Right atrium auricular region (tissue), 2 donors: ENCODE results near the gene BRSK2. TPM values are rescaled to one million over a fixed set of nuclear protein-coding genes. Genes with fewer than 3 reads are reported as not detected.
A peak's percentile ranks its signal among the peaks of the same experiment; 100 is the strongest.

Source experiments
- DNase-seq: peaks from one replicate; pipeline ENCODE4 v3.0.0-alpha.2; 2019; ENCODE audit warnings: low spot score
- H3K27ac ChIP-seq, 2 donors: fragments of 200-600 bp; sonication (generic); 1 replicate in 1 of 2; 2 replicates in 1 of 2; pipeline ENCODE4 v1.5.1; 2016 to 2019
- H3K27me3 ChIP-seq, 2 donors: fragments of 200-600 bp; sonication (generic); one replicate each; pipeline versions ENCODE4 v1.5.1 to v1.6.0; 2017 to 2019
- H3K36me3 ChIP-seq: fragments of 200-600 bp; sonication (generic); one replicate; pipeline ENCODE4 v1.5.1; 2016
- H3K4me1 ChIP-seq, 2 donors: fragments of 200-600 bp; sonication (generic); one replicate each; pipeline versions ENCODE4 v1.5.1 to v1.6.0; 2017 to 2019
- H3K4me3 ChIP-seq, 2 donors: fragments of 200-600 bp; sonication (generic); 1 replicate in 1 of 2; 2 replicates in 1 of 2; pipeline ENCODE4 v1.5.1; 2017 to 2019; ENCODE audit warnings: mild to moderate bottlenecking in 1 of 2, moderate library complexity in 1 of 2
- H3K9me3 ChIP-seq, 2 donors: fragments of 200-600 bp; sonication (generic); one replicate each; pipeline ENCODE4 v1.5.1; 2019
- total RNA-seq, 2 donors: library from RNA; depleted of rRNA; stranded (reverse); fragments of >200 nt; gene quantifications; one replicate each; pipeline ENCODE4 v1.1.0, GENCODE V29; 2016
- TF ChIP-seq, protein P1 (sequence below), 2 donors: fragments of 200-600 bp; sonication (generic); IDR thresholded peaks; one replicate each; pipeline ENCODE4 v1.5.1; 2019; ENCODE audit warnings: antibody characterized with exemption in 2 of 2

The BRSK2 gene
- total RNA-seq, 2 donors from 2014 or later = 0.19 to 0.51 TPM

DNA sequence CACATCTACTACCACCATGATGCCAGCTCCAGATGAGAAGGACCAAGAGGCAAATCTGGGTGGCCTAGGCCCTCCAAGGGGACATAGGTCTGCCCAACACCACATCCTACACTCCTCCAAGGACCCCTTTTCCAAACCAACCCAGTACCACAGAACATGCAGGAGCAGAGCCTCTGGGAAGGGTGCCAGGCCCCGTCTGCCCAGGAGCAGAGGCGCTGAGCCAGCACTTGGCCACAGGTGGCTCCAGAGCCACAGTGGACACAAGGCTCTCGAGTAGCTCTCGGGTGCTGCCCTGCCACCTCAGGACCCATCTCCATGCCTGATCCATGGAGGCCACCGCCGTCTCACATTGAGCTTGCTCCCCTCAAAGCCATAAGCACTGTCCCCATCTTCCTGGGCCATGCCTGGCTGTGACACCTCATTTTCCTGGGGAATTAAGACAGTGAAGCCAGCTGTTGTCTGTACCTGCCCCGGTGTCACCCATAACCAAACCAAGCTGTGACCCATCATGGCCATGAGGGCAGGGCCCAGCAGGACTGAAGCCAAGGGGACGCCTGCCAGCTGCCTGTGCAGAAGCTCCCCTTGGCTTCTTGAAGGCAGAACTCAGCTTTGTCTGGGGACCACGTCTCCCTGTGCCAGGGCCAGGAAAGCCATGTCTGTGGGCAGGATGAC is 89.4 kb downstream of the BRSK2 start:
- TF ChIP-seq, protein P1, sequence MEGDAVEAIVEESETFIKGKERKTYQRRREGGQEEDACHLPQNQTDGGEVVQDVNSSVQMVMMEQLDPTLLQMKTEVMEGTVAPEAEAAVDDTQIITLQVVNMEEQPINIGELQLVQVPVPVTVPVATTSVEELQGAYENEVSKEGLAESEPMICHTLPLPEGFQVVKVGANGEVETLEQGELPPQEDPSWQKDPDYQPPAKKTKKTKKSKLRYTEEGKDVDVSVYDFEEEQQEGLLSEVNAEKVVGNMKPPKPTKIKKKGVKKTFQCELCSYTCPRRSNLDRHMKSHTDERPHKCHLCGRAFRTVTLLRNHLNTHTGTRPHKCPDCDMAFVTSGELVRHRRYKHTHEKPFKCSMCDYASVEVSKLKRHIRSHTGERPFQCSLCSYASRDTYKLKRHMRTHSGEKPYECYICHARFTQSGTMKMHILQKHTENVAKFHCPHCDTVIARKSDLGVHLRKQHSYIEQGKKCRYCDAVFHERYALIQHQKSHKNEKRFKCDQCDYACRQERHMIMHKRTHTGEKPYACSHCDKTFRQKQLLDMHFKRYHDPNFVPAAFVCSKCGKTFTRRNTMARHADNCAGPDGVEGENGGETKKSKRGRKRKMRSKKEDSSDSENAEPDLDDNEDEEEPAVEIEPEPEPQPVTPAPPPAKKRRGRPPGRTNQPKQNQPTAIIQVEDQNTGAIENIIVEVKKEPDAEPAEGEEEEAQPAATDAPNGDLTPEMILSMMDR (IDR thresholded peaks at IDR 0.05) = no peak
- Histone ChIP-seq H3K27ac (no peak overlapping the region), H3K36me3 (peaks cover 51% of the 10 kb centered on the region), H3K4me1 (peaks cover 0 to 49% of the 10 kb centered on the region in 2 donors), H3K27me3 (no peaks in the 10 kb centered on the region), H3K4me3 (no peak overlapping the region), H3K9me3 (no peaks in the 10 kb centered on the region)
- DNase-seq = no peak

DNA sequence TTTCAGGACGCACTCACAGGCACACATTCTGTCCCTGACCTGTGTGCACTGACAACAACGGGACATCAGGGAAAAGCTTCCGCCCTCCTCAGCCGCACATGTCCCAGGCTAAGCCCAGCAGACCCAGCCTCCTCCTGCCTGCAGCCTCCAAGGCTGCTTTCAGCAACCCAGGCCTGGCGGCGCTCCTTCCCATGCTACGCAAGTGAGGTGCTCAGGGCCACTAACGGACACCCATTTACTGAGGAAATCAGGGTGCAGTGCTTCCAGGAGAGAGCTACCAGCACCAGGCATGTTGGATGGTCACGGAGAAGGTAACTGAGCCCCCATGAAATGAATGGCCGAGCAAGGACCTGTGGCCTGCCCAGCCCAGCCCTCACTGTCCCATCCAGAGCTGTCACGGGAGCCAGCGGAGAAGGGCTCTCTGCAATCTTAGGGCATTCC is 90.0 kb downstream of the BRSK2 start:
- H3K36me3 ChIP-seq = peaks cover 51% of the 10 kb centered on the region
- peaks cover 0 to 55% of the 10 kb centered on the region in 2 donors for H3K4me1 ChIP-seq
- DNase-seq = no peak
- H3K27ac ChIP-seq = no peak overlapping the region
- H3K27me3 ChIP-seq = no peaks in the 10 kb centered on the region
- H3K4me3 ChIP-seq = no peak overlapping the region
- H3K9me3 ChIP-seq = no peaks in the 10 kb centered on the region
- TF ChIP-seq, protein P1 (IDR thresholded peaks at IDR 0.05) = no peak

DNA sequence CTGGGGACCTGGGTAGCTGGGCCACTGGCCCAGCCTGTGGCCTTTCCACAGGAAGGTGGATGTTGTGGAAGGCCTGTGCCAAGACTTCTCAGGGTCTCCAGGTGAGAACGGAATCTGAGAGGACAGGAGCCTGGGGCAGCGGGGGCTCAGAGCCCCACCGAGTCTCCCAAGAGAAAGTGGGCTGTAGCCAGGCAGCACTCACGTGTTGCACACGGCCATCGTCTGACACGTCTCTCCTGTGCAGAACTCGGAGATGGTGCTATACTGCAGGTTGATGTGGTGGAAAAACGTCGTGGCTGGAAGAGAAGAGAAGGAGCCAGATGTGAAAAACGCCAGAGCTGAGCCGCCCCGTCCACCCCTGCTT is 90.4 kb downstream of the BRSK2 start:
- no peak for DNase-seq
- peaks cover 0 to 60% of the 10 kb centered on the region in 2 donors for H3K4me1 ChIP-seq

DNA sequence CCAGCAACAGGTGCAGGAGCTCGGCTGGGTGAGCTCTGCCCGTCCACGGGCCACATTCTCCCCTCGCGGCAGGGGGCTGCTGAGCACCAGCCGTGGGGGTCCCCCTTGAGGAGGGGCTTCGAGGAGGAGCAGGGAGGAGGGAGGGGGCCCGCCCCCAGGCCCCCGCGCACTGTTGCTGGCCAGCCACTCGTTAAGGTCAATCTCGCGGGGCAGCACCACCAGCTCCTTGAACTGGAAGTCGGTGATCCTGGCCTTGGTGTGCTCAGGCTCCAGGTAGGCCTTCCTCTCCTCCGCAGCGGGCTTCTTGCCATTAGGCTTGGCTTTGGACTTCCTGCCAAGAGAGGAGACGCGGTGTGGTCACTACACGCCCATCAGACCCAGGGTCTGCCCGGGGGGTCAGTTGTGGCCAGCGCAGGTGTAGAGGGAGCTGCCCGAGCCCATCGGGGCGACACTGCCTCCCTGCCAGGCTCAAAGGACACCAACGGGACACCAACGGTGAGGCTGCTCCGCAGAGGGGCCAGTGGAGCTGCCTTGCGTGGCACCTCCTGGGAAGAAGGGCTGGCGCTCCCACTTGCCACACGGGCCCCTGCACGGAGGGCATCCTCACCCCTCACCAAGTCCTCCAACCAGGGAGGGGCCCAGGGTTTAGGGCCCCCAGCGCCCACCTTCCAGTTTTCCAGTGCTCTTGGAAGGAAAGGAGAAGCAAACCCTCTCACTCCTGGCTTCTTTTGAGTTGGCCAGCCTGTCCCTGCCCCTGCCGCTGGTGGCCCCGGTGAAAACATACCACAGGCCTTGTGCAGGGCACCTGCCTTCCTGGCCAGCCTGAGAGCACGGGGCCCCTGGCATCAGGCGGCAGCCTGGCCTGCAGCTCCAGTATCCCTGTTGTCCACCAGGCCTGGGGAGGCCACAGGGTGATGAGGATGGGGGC is 91.1 kb downstream of the BRSK2 start:
- Histone ChIP-seq H3K4me3 (no peak overlapping the region), H3K27ac (peak overlapping the region; percentile 21 to 39), H3K36me3 (peaks cover 44% of the 10 kb centered on the region)

More for the DNA sequence above, 90.4 kb downstream of the BRSK2 start:
- Histone ChIP-seq H3K4me3 (no peak overlapping the region), H3K9me3 (no peaks in the 10 kb centered on the region), H3K27me3 (no peaks in the 10 kb centered on the region), H3K27ac (no peak overlapping the region), H3K36me3 (peaks cover 51% of the 10 kb centered on the region)
- TF ChIP-seq, protein P1 (IDR thresholded peaks at IDR 0.05) = no peak

DNA sequence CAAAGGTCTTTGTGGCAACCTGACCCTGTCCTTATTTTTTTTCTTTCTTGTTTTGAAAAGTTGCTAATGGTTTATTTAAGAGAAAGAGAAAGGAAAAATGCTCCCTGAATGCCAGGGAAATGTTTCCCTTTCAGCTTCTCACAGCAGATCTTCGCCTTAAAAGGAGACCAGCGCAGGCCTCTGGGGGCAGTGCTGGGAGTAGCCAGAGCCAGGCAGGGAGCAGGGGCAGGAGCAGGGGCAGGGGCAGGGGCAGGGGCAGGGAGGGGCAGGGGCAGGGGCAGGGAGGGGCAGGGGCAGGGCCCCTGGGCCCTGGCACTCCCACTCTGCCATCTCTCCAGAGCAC is 91.7 kb downstream of the BRSK2 start:
- H3K4me3 ChIP-seq = no peak overlapping the region

More for the DNA sequence above, 91.1 kb downstream of the BRSK2 start:
- Histone ChIP-seq H3K9me3 (no peaks in the 10 kb centered on the region), H3K4me1 (peaks cover 0 to 66% of the 10 kb centered on the region in 2 donors), H3K27me3 (no peaks in the 10 kb centered on the region)
- DNase-seq = no peak
- TF ChIP-seq, protein P1 (IDR thresholded peaks at IDR 0.05) = no peak

More for the DNA sequence above, 91.7 kb downstream of the BRSK2 start:
- DNase-seq = no peak
- no peaks in the 10 kb centered on the region for H3K9me3 ChIP-seq
- peaks cover 0 to 72% of the 10 kb centered on the region in 2 donors for H3K4me1 ChIP-seq
- TF ChIP-seq, protein P1 (IDR thresholded peaks at IDR 0.05) = no peak
- H3K27me3 ChIP-seq = no peaks in the 10 kb centered on the region
- peak overlapping the region; percentile 34 to 39 for H3K27ac ChIP-seq
- peaks cover 39% of the 10 kb centered on the region for H3K36me3 ChIP-seq
